Measurements from ENCODE around the gene CLEC3B. TPM values are rescaled to one million over a fixed set of nuclear protein-coding genes. Genes with fewer than 3 reads are reported as not detected.

Gene CLEC3B
- total and polyA plus RNA-seq, 2 donors (not counting 1 experiment from before 2014, with no cell fraction given): 56.3 to 87.2 TPM

GRCh38 chr3:44999782-45000181, 26.3 kb upstream of the CLEC3B start:
- no peak overlapping the region for H3K9ac ChIP-seq (ENCODE audit: insufficient read depth, low read length)
- peaks cover 10% of the 10 kb centered on the region for H3K36me3 ChIP-seq (ENCODE audit: control insufficient read depth, insufficient read depth, low read length)
- peaks cover 3% of the 10 kb centered on the region for H3K79me2 ChIP-seq (ENCODE audit: control insufficient read depth, insufficient read depth, low read length)
- no peak overlapping the region for H3K27ac ChIP-seq (ENCODE audit: insufficient read depth, low read length)
- DNase-seq (ENCODE audit: low read depth in 2 of 2): no peak
- H4K20me1 ChIP-seq (ENCODE audit: control insufficient read depth, extremely low read depth, insufficient read depth, low read length): no peaks in the 10 kb centered on the region
- peaks cover 9% of the 10 kb centered on the region for H3K4me1 ChIP-seq (ENCODE audit: control insufficient read depth, extremely low read depth, insufficient read depth, low read length)
- no peak overlapping the region for H3K4me3 ChIP-seq (replicated peaks in 1 of 4; ENCODE audit: control extremely low read depth in 1 of 4, insufficient read depth in 1 of 4, low read depth in 3 of 4, low read length in 4 of 4)
- no peak overlapping the region for H3K4me2 ChIP-seq (ENCODE audit: extremely low read depth, insufficient read depth, low read length)
- H3K9me3 ChIP-seq (ENCODE audit: control insufficient read depth, insufficient read depth, low read depth, low read length): no peaks in the 10 kb centered on the region
- no peak overlapping the region for H2AFZ ChIP-seq (ENCODE audit: low read length)
- TF ChIP-seq EZH2 (IDR thresholded peaks at IDR 0.05; ENCODE audit: low read length, missing control alignments): no peak
- TF ChIP-seq, protein P1, sequence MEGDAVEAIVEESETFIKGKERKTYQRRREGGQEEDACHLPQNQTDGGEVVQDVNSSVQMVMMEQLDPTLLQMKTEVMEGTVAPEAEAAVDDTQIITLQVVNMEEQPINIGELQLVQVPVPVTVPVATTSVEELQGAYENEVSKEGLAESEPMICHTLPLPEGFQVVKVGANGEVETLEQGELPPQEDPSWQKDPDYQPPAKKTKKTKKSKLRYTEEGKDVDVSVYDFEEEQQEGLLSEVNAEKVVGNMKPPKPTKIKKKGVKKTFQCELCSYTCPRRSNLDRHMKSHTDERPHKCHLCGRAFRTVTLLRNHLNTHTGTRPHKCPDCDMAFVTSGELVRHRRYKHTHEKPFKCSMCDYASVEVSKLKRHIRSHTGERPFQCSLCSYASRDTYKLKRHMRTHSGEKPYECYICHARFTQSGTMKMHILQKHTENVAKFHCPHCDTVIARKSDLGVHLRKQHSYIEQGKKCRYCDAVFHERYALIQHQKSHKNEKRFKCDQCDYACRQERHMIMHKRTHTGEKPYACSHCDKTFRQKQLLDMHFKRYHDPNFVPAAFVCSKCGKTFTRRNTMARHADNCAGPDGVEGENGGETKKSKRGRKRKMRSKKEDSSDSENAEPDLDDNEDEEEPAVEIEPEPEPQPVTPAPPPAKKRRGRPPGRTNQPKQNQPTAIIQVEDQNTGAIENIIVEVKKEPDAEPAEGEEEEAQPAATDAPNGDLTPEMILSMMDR (conservative IDR thresholded peaks at IDR 0.05 in 1 of 2, IDR thresholded peaks at IDR 0.05 in 1 of 2; ENCODE audit: low read depth in 1 of 2, low read length in 2 of 2): no peak
- no peaks in the 10 kb centered on the region for H3K27me3 ChIP-seq (ENCODE audit: control insufficient read depth, insufficient read depth, low read length)

- no peak for DNase-seq (ENCODE audit: low read depth in 2 of 2)
- no peaks in the 10 kb centered on the region for H4K20me1 ChIP-seq (ENCODE audit: control insufficient read depth, extremely low read depth, insufficient read depth, low read length)
- H3K27me3 ChIP-seq (ENCODE audit: control insufficient read depth, insufficient read depth, low read length): no peaks in the 10 kb centered on the region
- TF ChIP-seq, protein P1 (conservative IDR thresholded peaks at IDR 0.05 in 1 of 2, IDR thresholded peaks at IDR 0.05 in 1 of 2; ENCODE audit: low read depth in 1 of 2, low read length in 2 of 2): no peak
- no peak for TF ChIP-seq EZH2 (IDR thresholded peaks at IDR 0.05; ENCODE audit: low read length, missing control alignments)
- no peak overlapping the region for H2AFZ ChIP-seq (ENCODE audit: low read length)
- H3K27ac ChIP-seq (ENCODE audit: insufficient read depth, low read length): no peak overlapping the region
- H3K79me2 ChIP-seq (ENCODE audit: control insufficient read depth, insufficient read depth, low read length): peaks cover 1% of the 10 kb centered on the region
- H3K4me1 ChIP-seq (ENCODE audit: control insufficient read depth, extremely low read depth, insufficient read depth, low read length): peaks cover 1% of the 10 kb centered on the region
- no peaks in the 10 kb centered on the region for H3K9me3 ChIP-seq (ENCODE audit: control insufficient read depth, insufficient read depth, low read depth, low read length)
- no peak overlapping the region for H3K4me3 ChIP-seq (replicated peaks in 1 of 4; ENCODE audit: control extremely low read depth in 1 of 4, insufficient read depth in 1 of 4, low read depth in 3 of 4, low read length in 4 of 4)
- no peak overlapping the region for H3K9ac ChIP-seq (ENCODE audit: insufficient read depth, low read length)
- H3K36me3 ChIP-seq (ENCODE audit: control insufficient read depth, insufficient read depth, low read length): peaks cover 9% of the 10 kb centered on the region
- no peak overlapping the region for H3K4me2 ChIP-seq (ENCODE audit: extremely low read depth, insufficient read depth, low read length)
These were observed 25.3 kb upstream of the CLEC3B start for GRCh38 chr3:45000823-45001222.

DNA sequence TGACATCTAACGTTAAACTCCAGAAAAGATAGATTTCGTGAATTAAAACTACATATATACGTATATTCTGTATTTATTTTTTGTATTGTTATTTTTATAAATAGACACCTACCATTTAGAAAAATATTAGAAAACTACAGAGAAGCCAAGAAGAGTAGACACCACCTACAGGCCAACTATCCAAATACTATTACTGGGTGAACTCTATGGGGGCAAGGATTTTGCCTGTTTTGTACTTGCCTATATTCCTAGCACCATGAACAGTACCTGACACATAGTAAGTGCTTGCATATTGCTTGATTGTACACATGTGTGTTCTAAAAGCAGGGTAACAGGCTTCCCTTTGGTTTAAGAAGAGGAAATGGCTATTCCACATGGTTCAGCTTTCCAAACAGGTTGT, 24.4 kb upstream of the CLEC3B start:
- Histone ChIP-seq H3K79me2 (ENCODE audit: control insufficient read depth, insufficient read depth, low read length) (no peaks in the 10 kb centered on the region), H2AFZ (ENCODE audit: low read length) (no peak overlapping the region), H3K9ac (ENCODE audit: insufficient read depth, low read length) (no peak overlapping the region), H3K4me2 (ENCODE audit: extremely low read depth, insufficient read depth, low read length) (no peak overlapping the region), H3K27ac (ENCODE audit: insufficient read depth, low read length) (no peak overlapping the region), H3K36me3 (ENCODE audit: control insufficient read depth, insufficient read depth, low read length) (peaks cover 8% of the 10 kb centered on the region), H3K4me1 (ENCODE audit: control insufficient read depth, extremely low read depth, insufficient read depth, low read length) (no peaks in the 10 kb centered on the region), H4K20me1 (ENCODE audit: control insufficient read depth, extremely low read depth, insufficient read depth, low read length) (no peaks in the 10 kb centered on the region), H3K9me3 (ENCODE audit: control insufficient read depth, insufficient read depth, low read depth, low read length) (no peaks in the 10 kb centered on the region), H3K27me3 (ENCODE audit: control insufficient read depth, insufficient read depth, low read length) (no peaks in the 10 kb centered on the region), H3K4me3 (replicated peaks in 1 of 4; ENCODE audit: control extremely low read depth in 1 of 4, insufficient read depth in 1 of 4, low read depth in 3 of 4, low read length in 4 of 4) (no peak overlapping the region)
- DNase-seq (ENCODE audit: low read depth in 2 of 2): no peak
- TF ChIP-seq, protein P1 (conservative IDR thresholded peaks at IDR 0.05 in 1 of 2, IDR thresholded peaks at IDR 0.05 in 1 of 2; ENCODE audit: low read depth in 1 of 2, low read length in 2 of 2): no peak
- TF ChIP-seq EZH2 (IDR thresholded peaks at IDR 0.05; ENCODE audit: low read length, missing control alignments): no peak

All from fibroblast of lung (primary cell).